Neutrophil (primary cell): ENCODE data around the gene MMD.
"Not testable (repeated sequence)": the region's sequence is repeated elsewhere in the genome, so short reads cannot be mapped to it uniquely, and the experiment has no call there.

Experiments used
- H3K27ac ChIP-seq: fragments of 200-600 bp; sonication (generic); 2 replicates; pipeline ENCODE4 v1.5.1; 2016; ENCODE audit warnings: mild to moderate bottlenecking, moderate library complexity
- H3K27me3 ChIP-seq: fragments of 200-600 bp; sonication (generic); 2 replicates; pipeline ENCODE4 v1.6.0; 2016; ENCODE audit warnings: mild to moderate bottlenecking
- H3K36me3 ChIP-seq: fragments of 200-600 bp; sonication (generic); 2 replicates; pipeline ENCODE4 v1.5.1; 2017
- H3K4me1 ChIP-seq, 2 experiments: fragments of 200-600 bp in 1 of 2; sonication (generic) in 1 of 2; 1 replicate in 1 of 2; 2 replicates in 1 of 2; pipeline versions ENCODE4 v1.5.1 to v1.6.1; 2013 to 2016; ENCODE audit warnings: low read depth in 1 of 2, low read length in 1 of 2, mild to moderate bottlenecking in 1 of 2, moderate library complexity in 1 of 2; ENCODE audit not compliant: control insufficient read depth in 1 of 2, insufficient read depth in 1 of 2
- H3K4me3 ChIP-seq, 2 experiments: fragments of 200-600 bp in 1 of 2; sonication (generic) in 1 of 2; 1 replicate in 1 of 2; 2 replicates in 1 of 2; pipeline ENCODE4 v1.5.1; 2013 to 2016; ENCODE audit warnings: low read depth in 1 of 2, low read length in 1 of 2, mild to moderate bottlenecking in 1 of 2, moderate library complexity in 1 of 2
- H3K9me3 ChIP-seq: fragments of 200-600 bp; sonication (generic); 2 replicates; pipeline ENCODE4 v1.5.1; 2016
- TF ChIP-seq, protein P1 (sequence below): fragments of 200-600 bp; sonication (generic); IDR thresholded peaks from 2 replicates; pipeline ENCODE4 v1.5.1; 2016; ENCODE audit warnings: antibody characterized with exemption

Gene MMD

GRCh38 chr17:55395803-55396505, 25.7 kb downstream of the MMD start:
- peaks cover 9% of the 10 kb centered on the region for H3K36me3 ChIP-seq
- H3K4me1 ChIP-seq = no peaks in the 10 kb centered on the region
- no peaks in the 10 kb centered on the region for H3K9me3 ChIP-seq
- H3K27me3 ChIP-seq = no peaks in the 10 kb centered on the region
- no peak overlapping the region for H3K4me3 ChIP-seq
- H3K27ac ChIP-seq = no peak overlapping the region
- TF ChIP-seq, protein P1, sequence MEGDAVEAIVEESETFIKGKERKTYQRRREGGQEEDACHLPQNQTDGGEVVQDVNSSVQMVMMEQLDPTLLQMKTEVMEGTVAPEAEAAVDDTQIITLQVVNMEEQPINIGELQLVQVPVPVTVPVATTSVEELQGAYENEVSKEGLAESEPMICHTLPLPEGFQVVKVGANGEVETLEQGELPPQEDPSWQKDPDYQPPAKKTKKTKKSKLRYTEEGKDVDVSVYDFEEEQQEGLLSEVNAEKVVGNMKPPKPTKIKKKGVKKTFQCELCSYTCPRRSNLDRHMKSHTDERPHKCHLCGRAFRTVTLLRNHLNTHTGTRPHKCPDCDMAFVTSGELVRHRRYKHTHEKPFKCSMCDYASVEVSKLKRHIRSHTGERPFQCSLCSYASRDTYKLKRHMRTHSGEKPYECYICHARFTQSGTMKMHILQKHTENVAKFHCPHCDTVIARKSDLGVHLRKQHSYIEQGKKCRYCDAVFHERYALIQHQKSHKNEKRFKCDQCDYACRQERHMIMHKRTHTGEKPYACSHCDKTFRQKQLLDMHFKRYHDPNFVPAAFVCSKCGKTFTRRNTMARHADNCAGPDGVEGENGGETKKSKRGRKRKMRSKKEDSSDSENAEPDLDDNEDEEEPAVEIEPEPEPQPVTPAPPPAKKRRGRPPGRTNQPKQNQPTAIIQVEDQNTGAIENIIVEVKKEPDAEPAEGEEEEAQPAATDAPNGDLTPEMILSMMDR = no peak

DNA sequence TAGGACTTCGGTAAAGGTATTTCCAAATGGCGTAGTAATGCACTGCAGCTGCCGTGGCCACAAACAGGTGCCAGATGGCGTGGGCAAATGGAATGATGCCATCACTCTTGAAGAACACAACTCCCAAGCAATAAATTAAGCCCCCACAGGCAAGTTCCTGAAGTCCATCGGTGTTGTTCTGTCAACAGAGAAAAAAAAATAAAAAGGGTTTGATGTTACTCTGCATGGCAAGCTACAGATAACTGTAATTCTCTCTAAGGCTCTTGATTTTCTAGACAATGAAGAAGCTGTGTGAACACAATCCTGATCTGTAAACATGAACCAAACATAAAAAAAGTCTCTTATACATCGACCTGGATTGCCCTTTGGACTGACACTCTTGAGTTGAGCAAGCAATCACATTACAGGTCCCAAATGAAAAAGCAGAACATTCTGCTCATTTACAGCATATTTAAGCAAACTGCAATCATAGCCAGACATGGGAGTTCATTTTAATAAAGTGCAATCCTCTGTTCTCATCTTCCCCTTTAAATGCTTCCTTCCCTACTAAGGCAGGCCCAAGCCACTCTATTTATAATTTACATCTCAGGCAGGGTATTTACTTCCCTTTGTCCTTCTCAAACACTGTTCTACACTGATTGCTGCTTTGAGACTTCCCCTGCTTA, 27.1 kb downstream of the MMD start:
- no peak overlapping the region for H3K27ac ChIP-seq
- no peaks in the 10 kb centered on the region for H3K4me1 ChIP-seq
- no peaks in the 10 kb centered on the region for H3K27me3 ChIP-seq
- H3K9me3 ChIP-seq = no peaks in the 10 kb centered on the region
- no peak overlapping the region for H3K4me3 ChIP-seq
- TF ChIP-seq, protein P1 = no peak
- peaks cover 5% of the 10 kb centered on the region for H3K36me3 ChIP-seq

GRCh38 chr17:55391764-55392467, 29.7 kb downstream of the MMD start:
- Histone ChIP-seq H3K4me3 (no peak overlapping the region), H3K4me1 (no peaks in the 10 kb centered on the region), H3K9me3 (no peaks in the 10 kb centered on the region), H3K27me3 (no peaks in the 10 kb centered on the region), H3K27ac (no peak overlapping the region), H3K36me3 (peaks cover 5% of the 10 kb centered on the region)
- TF ChIP-seq, protein P1 = no peak

- Histone ChIP-seq H3K27ac (no peak overlapping the region), H3K36me3 (peaks cover 5% of the 10 kb centered on the region), H3K4me1 (no peaks in the 10 kb centered on the region)
Measured at GRCh38 chr17:55391244-55391757, 30.3 kb downstream of the MMD start.

DNA sequence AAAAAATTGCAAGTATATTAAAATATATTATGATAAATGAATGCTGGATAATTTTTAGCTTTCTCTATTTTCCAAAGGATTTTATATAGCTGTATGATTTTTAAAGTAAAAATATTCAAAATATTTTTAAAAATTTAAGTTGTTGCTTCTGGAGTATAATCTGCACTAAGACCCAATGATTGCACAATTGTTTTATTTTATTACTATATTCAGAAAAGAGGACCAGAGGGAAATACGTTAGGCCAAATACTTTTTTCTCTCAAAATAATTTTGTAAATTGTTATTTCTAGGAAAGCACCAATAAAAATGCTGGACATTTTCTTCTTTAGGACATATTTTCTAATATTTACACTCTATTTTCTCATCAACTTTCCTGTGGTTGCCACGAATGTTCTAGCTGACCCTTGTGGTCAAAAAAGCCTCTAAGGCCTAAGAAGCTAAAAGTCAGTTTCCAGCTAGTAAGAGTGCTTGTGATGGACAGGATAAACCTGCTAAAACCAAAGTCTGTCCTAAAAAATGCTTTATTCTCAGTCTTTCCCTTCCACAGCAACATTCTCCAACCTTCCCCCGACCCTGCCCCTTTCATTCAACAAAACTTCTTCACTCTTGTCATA, 31.2 kb downstream of the MMD start:
- no peaks in the 10 kb centered on the region for H3K4me1 ChIP-seq
- H3K36me3 ChIP-seq = peaks cover 5% of the 10 kb centered on the region
- H3K4me3 ChIP-seq = no peak overlapping the region
- no peaks in the 10 kb centered on the region for H3K27me3 ChIP-seq
- no peak overlapping the region for H3K27ac ChIP-seq
- no peaks in the 10 kb centered on the region for H3K9me3 ChIP-seq
- TF ChIP-seq, protein P1 = no peak

More at GRCh38 chr17:55391244-55391757, 30.3 kb downstream of the MMD start:
- Histone ChIP-seq H3K9me3 (no peaks in the 10 kb centered on the region), H3K27me3 (no peaks in the 10 kb centered on the region), H3K4me3 (no peak overlapping the region)
- TF ChIP-seq, protein P1 = no peak

GRCh38 chr17:55389715-55390114, 31.9 kb downstream of the MMD start:
- not testable (repeated sequence) for H3K4me1 ChIP-seq, H3K9me3 ChIP-seq, H3K27ac ChIP-seq, H3K4me3 ChIP-seq, H3K36me3 ChIP-seq, H3K27me3 ChIP-seq
